ENCODE results near the gene TRIM7.

The TRIM7 gene

GRCh38 chr5:181204826-181205760, at the start of gene TRIM7:
Gene TRIM7, minus strand, starts transcription at chr5:181205196. Its CDS starts 86 bp downstream, at chr5:181205110.
- DNase-seq, result no peak

GRCh38 chr5:181248277-181248676, 43.3 kb upstream of the TRIM7 start:
- DNase-seq, result no peak

- DNase-seq, result no peak
These were observed 41.5 kb upstream of the TRIM7 start for GRCh38 chr5:181246276-181247049.

GRCh38 chr5:181245427-181246275, 40.7 kb upstream of the TRIM7 start:
- DNase-seq, result no peak

GRCh38 chr5:181243564-181244343, 38.8 kb upstream of the TRIM7 start, which contains the start of gene RACK1:
Gene RACK1, minus strand, starts transcription at chr5:181243906. Its CDS starts 106 bp downstream, at chr5:181243800.
- DNase-seq, result no peak

- no peak for DNase-seq
These were observed 38.1 kb upstream of the TRIM7 start for GRCh38 chr5:181243018-181243563.

GRCh38 chr5:181242031-181242451, 37.0 kb upstream of the TRIM7 start:
- DNase-seq, result no peak

- DNase-seq, result no peak
These were observed 36.5 kb upstream of the TRIM7 start for GRCh38 chr5:181241393-181241975.

GRCh38 chr5:181239062-181239663, 34.2 kb upstream of the TRIM7 start:
- no peak for DNase-seq

GRCh38 chr5:181237729-181238385, 32.9 kb upstream of the TRIM7 start:
- DNase-seq, result no peak

- DNase-seq, result no peak
These were observed 32.1 kb upstream of the TRIM7 start for GRCh38 chr5:181236954-181237641.

GRCh38 chr5:181236471-181236870, 31.5 kb upstream of the TRIM7 start:
- DNase-seq, result no peak

- no peak for DNase-seq
These were observed 30.8 kb upstream of the TRIM7 start for GRCh38 chr5:181235689-181236366.

GRCh38 chr5:181235323-181235688, 30.3 kb upstream of the TRIM7 start:
- no peak for DNase-seq

- DNase-seq, result no peak
These were observed 29.7 kb upstream of the TRIM7 start for GRCh38 chr5:181234455-181235306.

GRCh38 chr5:181233801-181234454, 28.9 kb upstream of the TRIM7 start:
- DNase-seq, result no peak

- no peak for DNase-seq
These were observed 28.2 kb upstream of the TRIM7 start for GRCh38 chr5:181233088-181233800.
